GM19099 (cell line): Measurements from ENCODE around the gene SC5D.

Source experiments
- POLR2A ChIP-seq: IDR thresholded peaks from 3 replicates; pipeline ENCODE4 v1.6.1; 2011; ENCODE audit warnings: low read depth; ENCODE audit not compliant: insufficient read length; ENCODE audit errors: extremely low read depth

Gene SC5D

GRCh38 chr11:121337740-121338272, 45.2 kb downstream of the SC5D start:
- no peak for TF ChIP-seq POLR2A

- no peak for TF ChIP-seq POLR2A
Observed at GRCh38 chr11:121338536-121338935, 46.0 kb downstream of the SC5D start.

DNA sequence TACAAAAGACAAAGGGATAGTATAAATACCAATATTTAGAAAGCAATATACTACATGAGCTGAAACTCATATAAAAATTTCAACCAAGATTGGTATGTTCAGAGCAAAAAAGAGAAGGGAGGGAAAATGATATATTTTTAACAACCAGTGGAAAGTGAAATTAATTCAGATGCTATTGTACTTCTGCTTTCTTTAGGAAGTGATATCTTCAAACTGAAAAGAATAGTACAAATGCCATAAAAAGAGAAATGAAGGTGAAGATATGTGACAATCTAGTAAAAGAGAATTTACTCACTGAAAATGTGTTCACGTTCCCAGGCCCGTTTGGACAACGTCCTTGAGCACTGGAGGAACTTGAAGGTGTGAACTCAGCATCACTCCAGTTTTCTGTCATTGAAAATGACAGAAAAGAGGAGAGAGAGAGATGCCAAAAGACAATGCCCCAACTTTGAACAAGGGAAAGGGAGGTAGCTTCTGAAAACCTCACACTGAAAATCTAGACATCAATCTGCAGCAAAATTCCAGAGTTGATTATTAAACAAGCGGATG, 47.5 kb downstream of the SC5D start:
- no peak for TF ChIP-seq POLR2A

DNA sequence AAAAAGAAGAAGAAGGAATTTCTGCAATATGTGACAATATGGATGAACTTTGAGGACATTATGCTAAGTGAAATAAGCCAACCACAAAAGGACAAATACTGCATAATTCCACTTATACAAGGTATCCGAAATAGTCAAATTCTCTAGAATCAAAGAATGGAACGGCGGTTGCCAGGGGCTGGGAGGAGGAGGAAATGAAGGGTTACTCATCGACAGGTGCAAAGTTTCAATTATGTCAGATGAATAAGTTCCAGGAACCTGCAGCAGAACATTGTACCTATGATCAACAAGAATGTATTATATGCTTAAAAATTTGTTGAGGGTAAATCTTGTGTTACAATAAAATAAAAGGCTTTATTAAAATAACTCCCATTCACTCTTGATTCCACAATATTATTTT, 49.0 kb downstream of the SC5D start:
- no peak for TF ChIP-seq POLR2A

GRCh38 chr11:121344824-121345223, 52.3 kb downstream of the SC5D start:
- no peak for TF ChIP-seq POLR2A

DNA sequence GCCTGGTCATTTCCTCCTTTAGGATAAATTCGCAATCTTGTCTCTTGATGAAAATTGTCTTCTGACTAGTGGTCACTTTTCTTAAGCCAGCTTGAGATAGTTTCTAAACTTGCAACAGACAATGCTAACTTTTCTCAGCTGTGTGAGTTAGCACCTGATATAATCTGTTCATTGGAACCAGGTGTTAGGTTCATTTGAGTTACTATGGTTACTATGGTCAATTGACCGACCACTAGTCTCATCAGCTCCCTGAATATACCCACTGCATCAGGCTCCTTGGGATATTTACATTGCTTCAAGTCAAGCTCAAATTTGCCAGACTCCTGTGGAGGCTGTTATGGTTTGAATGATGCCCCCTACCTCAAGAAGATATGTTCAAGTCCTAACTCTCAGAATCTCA, 54.5 kb downstream of the SC5D start:
- TF ChIP-seq POLR2A, result no peak

- no peak for TF ChIP-seq POLR2A
Observed at GRCh38 chr11:121347813-121348212, 55.2 kb downstream of the SC5D start.

DNA sequence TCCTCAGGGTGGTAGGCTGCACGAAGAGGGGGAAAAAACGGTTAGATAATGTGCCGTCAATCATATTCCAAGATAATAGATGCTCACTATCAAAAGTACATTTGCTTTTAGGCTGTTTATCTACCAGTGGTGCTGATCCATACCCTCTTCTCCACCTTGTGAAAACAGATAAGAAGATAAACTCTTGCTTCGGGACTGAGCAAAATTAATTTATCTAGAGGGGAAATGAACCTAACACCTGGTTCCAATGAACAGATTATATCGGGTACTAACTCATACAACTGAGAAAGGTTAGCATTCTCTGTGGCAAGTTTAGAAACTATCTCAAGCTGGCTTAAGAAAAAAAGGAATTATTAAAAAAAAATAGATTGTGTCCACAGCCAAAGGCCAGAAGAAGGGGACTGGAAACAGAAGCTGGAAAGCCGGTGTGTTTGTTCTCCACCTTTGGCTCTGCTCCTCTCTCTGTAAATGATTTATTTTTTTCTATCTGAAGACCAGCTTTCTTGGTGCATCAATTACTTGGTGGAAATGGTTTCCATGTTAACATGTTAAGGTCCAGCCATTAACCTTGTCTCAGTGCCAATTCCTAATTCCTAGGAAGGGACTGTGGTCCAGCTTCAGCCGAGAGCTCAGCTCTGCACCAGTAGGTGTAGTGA, 55.8 kb downstream of the SC5D start:
- no peak for TF ChIP-seq POLR2A

GRCh38 chr11:121349790-121350189, 57.2 kb downstream of the SC5D start:
- TF ChIP-seq POLR2A, result no peak

- no peak for TF ChIP-seq POLR2A
Observed at GRCh38 chr11:121350314-121351082, 57.9 kb downstream of the SC5D start.

DNA sequence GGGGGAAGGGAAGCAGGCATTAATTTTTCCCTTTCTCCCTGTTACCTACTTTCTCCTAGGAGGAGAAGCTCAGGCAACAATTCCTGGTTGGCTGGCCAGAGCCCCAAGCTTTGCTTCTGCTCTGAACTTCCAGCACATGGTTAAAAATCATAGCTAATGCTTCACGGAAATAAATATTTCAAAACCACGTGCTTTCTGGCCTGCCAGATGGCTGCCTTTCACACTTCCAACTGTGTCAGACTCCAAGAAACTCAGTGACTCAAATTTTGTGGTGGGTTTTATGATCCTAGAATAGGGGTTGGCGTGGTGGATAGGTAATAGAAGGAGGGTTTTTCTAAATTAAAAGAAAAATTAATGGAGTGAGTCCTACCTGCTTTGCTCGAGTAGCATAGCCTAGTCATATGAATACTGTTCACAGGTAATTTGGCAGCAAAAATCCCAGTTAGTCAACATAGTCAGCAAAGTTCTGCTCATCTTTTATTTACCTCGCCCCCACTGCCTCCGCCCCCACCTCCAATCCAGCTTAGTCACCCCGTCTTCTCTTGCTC, 58.6 kb downstream of the SC5D start:
- TF ChIP-seq POLR2A, result no peak

DNA sequence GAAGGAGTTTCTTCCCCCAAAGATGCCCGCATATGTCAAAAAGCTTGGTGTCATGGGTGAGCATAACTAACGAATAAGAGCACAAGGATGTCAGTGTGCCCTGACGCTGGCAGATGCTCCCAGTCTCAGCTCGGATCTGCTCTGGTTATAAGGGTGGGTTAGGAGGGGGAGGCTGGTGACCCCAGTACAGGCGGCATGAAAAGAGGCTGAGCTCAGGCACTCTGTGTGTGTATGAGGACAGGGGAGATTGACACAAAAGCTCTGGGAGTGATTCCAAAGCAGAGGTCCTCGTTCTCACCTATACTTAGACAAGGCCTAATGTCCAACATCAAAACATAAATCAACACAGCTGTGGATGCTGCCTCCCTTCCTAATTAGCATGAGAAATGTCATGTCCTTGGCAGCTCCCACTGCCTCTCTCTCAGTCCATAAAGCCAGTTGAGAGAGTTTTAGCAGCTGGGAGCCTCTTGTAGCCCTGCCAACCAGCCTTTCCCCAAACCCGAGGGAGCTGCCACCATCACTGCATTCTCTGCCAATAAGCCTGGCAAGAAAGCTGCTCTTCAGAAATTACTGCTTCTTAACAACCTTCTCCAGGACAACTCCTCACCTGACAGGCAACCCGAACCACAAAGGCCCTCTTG, 59.8 kb downstream of the SC5D start:
- TF ChIP-seq POLR2A, result no peak

GRCh38 chr11:121354192-121354591, 61.6 kb downstream of the SC5D start:
- no peak for TF ChIP-seq POLR2A

- TF ChIP-seq POLR2A, result no peak
Observed at GRCh38 chr11:121356357-121356756, 63.8 kb downstream of the SC5D start.
